HG03103 (cell line): Measurements from ENCODE around the gene SHROOM4.

Source experiments
- ATAC-seq: cut with Tn5 transposase; IDR thresholded peaks from one replicate; pipeline ENCODE4 v1.9.1; 2021; ENCODE audit warnings: low read depth; ENCODE audit not compliant: unreplicated experiment

SHROOM4 gene

GRCh38 chrX:50622751-50623150, 191.2 kb downstream of the SHROOM4 start:
- ATAC-seq: no peak

DNA sequence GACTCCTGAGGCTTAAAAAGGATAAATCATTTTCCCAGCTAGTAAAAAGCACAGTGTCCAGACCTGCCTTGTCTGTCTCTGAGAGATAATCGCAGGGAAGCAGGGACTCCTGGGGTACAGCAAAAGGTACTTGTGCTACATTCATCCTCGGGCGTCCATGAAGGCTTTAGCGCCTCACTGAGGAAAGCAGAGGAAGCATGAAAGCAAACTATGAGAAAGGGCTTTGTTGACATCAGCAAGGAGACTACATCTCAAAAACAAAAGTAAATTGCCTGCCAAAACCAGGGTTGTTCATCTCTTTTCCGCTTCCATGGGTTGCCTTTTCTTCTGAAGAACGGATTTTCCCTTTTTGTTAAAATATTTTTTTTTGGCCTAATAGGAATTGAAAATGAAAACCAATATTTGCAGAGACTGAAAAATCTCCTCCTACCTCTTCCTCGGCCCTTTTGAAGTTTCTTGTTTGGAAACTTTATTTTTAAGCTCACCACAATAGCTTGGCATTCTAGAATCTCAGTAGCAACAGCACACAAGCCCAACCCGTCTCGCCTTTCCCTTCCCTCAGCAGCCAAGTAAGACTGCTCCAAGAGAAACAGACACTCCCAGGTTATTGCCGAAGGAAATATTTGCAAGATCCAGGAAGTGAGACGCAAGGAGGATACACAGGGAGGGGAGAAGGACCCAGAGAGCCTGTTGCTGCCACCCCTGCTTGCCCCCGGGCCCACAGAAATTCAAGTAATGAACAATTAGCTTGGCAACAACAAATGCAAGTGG, 195.0 kb downstream of the SHROOM4 start:
- ATAC-seq: no peak

GRCh38 chrX:50617183-50617582, 196.8 kb downstream of the SHROOM4 start:
- no peak for ATAC-seq

DNA sequence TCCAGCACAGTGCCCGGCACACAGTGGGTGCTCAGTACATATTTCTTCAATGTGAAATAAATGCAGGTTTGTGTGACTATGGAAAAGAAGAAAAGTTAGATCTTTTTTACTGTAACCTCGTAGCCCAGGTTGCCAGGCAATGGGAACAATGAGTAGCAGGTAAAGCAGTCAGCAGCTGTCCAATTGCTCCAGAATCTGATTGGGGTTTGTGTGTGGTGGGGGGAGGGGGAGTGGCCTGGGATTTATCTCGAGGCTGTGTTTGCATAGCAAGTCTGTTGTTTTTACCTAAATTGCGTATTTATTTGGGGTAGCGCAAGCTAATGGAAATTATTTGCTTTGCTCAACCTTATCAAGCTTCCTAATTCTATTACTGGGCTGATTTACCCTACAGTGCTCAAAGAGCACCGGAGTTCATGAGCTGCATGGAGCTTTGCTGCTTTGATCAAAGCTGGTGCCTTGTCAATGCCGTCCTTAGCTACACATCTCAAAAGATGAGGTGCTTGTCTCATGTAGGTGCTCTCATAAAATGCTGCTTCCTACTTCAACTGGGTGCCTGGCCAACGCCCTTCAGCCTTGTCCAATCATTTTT, 198.3 kb downstream of the SHROOM4 start:
- ATAC-seq: no peak

DNA sequence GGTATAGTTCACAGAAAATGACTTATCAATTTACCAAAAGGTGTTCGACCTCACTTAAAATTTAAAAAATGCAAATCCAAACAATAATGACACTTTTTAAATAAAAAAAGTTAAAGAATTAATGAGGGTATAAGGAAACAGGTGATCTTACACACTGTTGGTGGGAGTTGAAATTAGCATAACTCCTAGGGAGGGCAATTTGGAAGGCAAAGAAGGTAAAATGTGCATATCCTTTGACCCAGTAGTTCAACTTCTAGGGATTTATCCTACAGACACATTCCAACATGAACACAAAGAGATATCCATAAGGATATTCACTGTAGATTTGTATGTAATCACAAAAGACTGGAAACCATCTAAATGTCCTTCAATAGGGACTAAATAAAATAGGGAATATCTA, 199.5 kb downstream of the SHROOM4 start:
- no peak for ATAC-seq

DNA sequence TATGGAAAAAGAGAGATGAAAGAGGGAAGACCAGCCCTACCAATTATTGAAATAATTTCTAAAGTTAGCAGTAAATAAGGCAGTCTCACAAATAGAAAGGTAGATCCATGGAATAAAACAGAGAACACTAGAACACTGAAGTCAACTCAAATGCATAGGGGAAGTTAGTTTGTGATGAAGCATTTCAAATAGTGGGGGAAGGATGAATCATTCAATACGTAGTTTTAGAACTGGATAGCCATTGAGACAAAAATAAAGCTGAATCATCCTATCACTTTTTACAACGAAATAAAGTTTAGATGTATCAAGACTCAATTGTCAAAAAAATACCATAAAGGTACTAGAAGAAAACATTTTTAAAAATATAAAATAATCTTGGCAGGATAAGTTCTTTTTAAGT, 200.1 kb downstream of the SHROOM4 start:
- ATAC-seq: no peak

DNA sequence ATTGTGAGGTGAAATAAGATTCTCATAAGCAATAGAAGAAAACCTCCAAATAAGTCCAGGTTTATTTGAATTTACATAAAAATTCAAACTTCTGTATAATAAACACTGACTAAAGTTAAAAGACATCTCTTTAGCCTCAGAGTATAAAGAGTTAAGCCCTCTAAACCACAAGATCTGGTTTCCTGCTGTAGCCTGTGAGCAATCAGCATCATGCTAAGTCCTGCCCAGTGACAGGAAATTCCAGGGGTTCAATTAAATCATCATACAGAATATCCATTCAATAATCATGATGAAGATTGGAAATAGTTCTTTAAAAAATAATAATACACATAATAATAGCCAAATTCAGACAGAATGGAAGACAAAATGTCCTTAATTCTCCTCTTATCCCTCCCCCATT, 204.2 kb downstream of the SHROOM4 start:
- no peak for ATAC-seq

DNA sequence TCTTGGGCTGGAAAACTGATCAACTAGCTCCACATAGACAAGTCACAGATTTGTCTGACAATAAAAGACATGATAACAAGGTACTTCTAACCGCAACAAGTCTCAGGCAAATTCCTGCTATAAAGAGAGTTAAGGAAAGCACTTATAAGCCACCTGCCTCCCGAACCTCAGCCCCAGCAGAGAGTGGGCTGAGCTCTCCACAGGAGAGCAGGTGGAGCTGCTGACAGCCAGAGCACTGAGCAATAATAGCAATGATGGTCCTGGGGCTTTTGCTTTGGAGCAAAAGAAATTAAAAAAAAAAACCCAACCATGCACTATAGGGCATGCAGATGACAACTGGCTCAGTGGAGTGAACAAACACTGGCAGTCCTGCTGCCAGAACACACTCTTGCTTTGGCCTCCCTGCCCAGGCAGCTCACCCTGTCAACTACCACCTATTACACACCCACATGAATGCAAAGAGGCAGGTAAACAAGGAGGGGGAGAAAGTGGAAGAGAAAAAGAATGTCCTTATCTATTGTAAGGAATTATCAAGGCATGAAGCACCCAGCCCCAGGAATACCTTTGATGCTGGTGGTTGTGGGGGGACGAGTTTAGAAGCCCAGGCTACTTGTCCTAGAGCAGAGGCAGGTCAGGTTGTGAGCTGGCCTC, 207.6 kb downstream of the SHROOM4 start:
- no peak for ATAC-seq

DNA sequence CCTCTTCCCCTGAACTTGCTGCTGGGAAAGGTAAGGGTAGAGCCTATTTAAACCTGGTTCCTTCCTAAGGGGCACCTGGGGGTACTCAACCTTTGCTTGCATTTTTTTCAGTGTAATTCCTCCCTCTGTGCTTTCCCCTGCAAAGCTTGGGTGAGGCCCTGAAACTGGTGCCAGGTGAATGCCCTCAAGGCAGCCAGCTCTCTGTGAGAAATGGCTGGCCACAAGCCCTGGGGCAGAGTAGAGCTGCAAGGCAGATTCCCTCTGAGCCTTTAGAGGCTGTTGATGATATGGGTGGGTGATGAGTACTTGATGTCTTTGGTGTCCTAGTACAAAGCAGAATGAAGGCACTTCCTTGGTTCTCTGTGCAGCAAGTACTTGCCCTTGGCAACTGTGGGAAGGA, 217.9 kb downstream of the SHROOM4 start:
- no peak for ATAC-seq

DNA sequence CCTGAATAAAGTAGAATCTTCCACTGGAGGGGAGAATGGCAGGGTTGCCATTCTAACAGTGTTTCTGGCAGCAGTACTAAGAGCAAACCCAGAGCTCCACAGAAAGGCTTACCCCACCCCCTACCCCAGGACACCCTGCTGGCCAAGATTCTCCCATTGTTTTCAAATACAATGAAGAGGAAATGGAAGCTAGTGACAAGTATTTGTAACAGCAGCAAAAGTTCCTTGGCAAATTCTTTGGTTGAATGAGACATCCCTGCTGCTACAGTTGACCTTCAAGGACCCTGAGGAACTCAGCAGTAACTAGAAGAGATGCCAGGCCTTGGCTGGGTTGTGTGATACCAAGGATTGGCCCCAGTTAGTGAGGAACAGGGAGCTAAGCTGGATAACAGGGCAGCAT, 219.2 kb downstream of the SHROOM4 start:
- no peak for ATAC-seq

DNA sequence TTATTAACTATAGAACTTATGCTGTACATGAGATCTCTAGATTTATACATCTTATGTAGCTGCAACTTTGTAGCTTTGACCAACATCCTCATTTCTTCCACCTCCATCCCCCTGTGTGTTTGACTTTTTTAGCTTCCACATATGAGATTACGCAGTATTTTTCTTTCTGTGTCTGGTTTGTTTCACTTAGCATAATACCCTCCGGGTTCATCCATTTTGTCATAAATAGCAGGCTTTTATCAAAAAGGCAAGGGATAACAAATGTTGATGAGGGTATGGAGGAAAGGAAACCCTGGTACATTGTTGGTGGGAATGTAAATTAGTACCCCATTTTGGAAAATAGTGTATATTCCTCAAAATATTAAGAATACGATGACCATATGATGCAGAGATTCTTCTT, 227.0 kb downstream of the SHROOM4 start:
- ATAC-seq: no peak

GRCh38 chrX:50586407-50586806, 227.6 kb downstream of the SHROOM4 start:
- ATAC-seq: no peak

GRCh38 chrX:50581405-50581804, 232.6 kb downstream of the SHROOM4 start:
- no peak for ATAC-seq

DNA sequence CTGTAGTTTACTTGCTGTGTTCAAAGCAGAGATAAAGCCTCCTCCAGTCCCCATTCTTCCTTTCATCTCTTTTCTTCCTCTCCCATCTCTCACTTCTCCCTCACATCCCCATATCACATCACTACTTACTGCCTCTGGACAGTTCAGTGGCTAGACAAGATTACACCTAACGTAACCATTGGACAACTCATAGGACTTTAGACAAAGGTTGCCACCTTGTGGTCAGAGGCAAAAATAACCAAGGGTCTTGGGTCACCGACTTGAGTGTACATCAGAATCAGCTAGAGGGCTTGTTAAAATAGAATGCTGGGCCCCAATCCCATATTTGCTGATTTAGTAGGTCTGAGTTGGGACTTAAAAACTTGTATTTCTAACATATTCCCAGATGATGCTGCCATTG, 234.0 kb downstream of the SHROOM4 start:
- ATAC-seq: no peak

DNA sequence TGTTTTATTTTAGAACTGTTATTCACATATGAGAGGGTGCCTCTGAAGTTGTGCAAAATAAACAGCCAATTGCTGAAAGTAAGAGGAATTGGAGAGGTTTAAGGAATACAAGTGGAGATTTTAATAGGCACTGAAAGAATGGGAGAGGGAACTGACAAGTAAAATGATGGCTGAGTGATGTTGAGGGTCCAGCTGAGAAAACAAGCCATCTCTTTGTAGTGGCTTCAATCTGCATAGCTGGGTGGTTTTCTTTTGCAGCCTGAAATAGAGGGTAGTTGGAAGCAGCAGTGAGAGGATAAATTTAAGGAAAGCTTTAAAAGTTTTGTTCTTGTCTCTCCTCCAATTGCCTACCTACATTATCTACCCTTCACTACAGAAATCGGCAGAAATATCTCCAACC, 236.7 kb downstream of the SHROOM4 start:
- ATAC-seq: no peak

DNA sequence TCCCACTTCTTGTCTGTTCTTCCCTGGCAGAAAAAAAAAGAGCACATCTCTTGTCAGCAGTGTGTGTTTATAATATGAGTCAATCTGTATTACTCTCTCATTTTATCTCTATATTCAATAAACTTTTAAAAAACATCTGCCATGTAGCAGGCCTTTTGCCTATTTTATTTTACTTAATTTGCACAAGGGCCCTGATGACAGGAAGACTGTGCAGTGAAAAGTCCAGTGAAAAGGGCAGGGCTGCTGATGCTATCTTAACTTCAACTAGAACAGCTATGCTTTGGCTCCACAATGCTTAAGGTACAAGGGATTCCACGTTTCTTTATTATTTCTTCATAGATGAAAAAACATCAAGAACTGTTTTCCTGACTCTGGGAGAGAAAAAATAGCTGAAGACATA, 246.4 kb downstream of the SHROOM4 start:
- no peak for ATAC-seq

DNA sequence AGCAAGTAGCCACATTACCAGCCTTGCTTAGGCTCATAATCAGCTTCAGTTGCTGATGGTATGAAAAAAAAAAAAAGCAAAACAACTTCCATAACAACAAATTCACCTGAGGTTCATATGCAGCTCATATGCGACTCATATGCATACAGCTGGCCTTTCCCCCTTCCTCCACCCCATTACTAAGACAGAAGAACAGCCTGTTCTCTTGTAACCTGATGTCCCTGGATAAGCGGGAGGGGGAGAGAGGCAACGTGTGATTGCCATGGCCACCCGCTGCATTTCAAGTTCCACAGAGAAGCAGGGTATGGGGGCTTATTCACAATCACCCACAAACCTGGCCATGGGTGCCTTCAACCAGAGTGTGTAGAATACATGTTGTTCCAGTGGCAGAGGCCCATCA, 248.3 kb downstream of the SHROOM4 start:
- no peak for ATAC-seq
